IMR-90 (cell line): ENCODE data around the gene GNAS. TPM values are rescaled to one million over a fixed set of nuclear protein-coding genes. Genes with fewer than 3 reads are reported as not detected.

Source experiments
- ATAC-seq: fragments of 200-7000 bp; cut with Tn5 transposase; 2 replicates; pipeline ENCODE4 v1.9.1; 2020; ENCODE audit warnings: low read depth, mild to moderate bottlenecking, moderate library complexity
- BruUV-seq: library from RNA; stranded (reverse); fragments of 400-500 nt; replicated peaks from 2 replicates; lab custom pipeline; 2021; lab: Mats Ljungman, UMichigan
- CTCF ChIA-PET: fragments of 300-600 bp; formaldehyde crosslinking; extraction: SDS; loops from one replicate; lab custom pipeline; 2021; ENCODE audit warnings: antibody characterized with exemption; lab: Yijun Ruan, JAX
- POLR2A ChIA-PET: fragments of 300-600 bp; sonication (Branson Sonifier 250); formaldehyde crosslinking; loops from one replicate; lab custom pipeline; 2022; ENCODE audit warnings: antibody characterized with exemption; ENCODE audit not compliant: unreplicated experiment; lab: Charles Lee
- DNase-seq: peaks from one replicate; pipeline ENCODE4 v3.0.0; 2013
- H2AFZ ChIP-seq: replicated peaks from 2 replicates; pipeline ENCODE3; 2013; ENCODE audit warnings: low read length, mild to moderate bottlenecking; ENCODE audit not compliant: poor library complexity
- H2AK5ac ChIP-seq: 2 replicates; pipeline ENCODE4 v1.6.1; 2013; ENCODE audit warnings: low read depth, low read length, inconsistent platforms
- H2AK9ac ChIP-seq: replicated peaks from 2 replicates; pipeline ENCODE3; 2013; ENCODE audit warnings: mild to moderate bottlenecking, low read depth, low read length, moderate library complexity; ENCODE audit not compliant: poor library complexity
- H2BK120ac ChIP-seq: 2 replicates; pipeline ENCODE4 v1.6.1; 2013; ENCODE audit warnings: low read depth, low read length, inconsistent platforms
- H2BK15ac ChIP-seq: 3 replicates; pipeline ENCODE4 v1.6.1; 2013; ENCODE audit warnings: low read depth, low read length, inconsistent platforms
- H2BK20ac ChIP-seq: 2 replicates; pipeline ENCODE4 v1.6.1; 2013; ENCODE audit warnings: low read depth, mild to moderate bottlenecking, inconsistent platforms, low read length, moderate library complexity
- H2BK5ac ChIP-seq: 2 replicates; pipeline ENCODE4 v1.6.1; 2013; ENCODE audit warnings: mild to moderate bottlenecking, low read depth, low read length, inconsistent platforms; ENCODE audit not compliant: poor library complexity, severe bottlenecking
- H3K14ac ChIP-seq: replicated peaks from 2 replicates; pipeline ENCODE4 v1.6.1; 2013; ENCODE audit warnings: low read depth, low read length, inconsistent platforms
- H3K18ac ChIP-seq: 2 replicates; pipeline ENCODE4 v1.6.1; 2013; ENCODE audit warnings: low read depth, low read length, control low read depth
- H3K23ac ChIP-seq: 2 replicates; pipeline ENCODE4 v1.6.1; 2013; ENCODE audit warnings: low read depth, low read length, inconsistent platforms
- H3K27ac ChIP-seq: 2 replicates; pipeline ENCODE4 v1.5.1; 2013; ENCODE audit warnings: mild to moderate bottlenecking, control low read depth, low read length; ENCODE audit not compliant: insufficient read depth
- H3K27me3 ChIP-seq: 2 replicates; pipeline ENCODE4 v1.6.1; 2013; ENCODE audit warnings: low read length; ENCODE audit not compliant: control insufficient read depth, insufficient read depth
- H3K36me3 ChIP-seq: 2 replicates; pipeline ENCODE4 v1.6.1; 2013; ENCODE audit warnings: low read length, mixed read lengths; ENCODE audit not compliant: control insufficient read depth, insufficient read depth
- H3K4ac ChIP-seq: 2 replicates; pipeline ENCODE4 v1.6.1; 2013; ENCODE audit warnings: low read depth, low read length, inconsistent platforms
- H3K4me1 ChIP-seq: 2 replicates; pipeline ENCODE4 v1.6.1; 2013; ENCODE audit warnings: low read length, mixed read lengths; ENCODE audit not compliant: control insufficient read depth, insufficient read depth
- H3K4me2 ChIP-seq: 2 replicates; pipeline ENCODE4 v1.6.1; 2013; ENCODE audit warnings: low read depth, mild to moderate bottlenecking, control low read depth, low read length, moderate library complexity
- H3K4me3 ChIP-seq: 2 replicates; pipeline ENCODE4 v1.5.1; 2013; ENCODE audit warnings: low read depth, mild to moderate bottlenecking, control low read depth, low read length, moderate library complexity; ENCODE audit not compliant: insufficient read depth
- H3K56ac ChIP-seq: 2 replicates; pipeline ENCODE4 v1.6.1; 2013; ENCODE audit warnings: low read length, inconsistent platforms; ENCODE audit not compliant: insufficient read depth; ENCODE audit errors: extremely low read depth
- H3K79me1 ChIP-seq, 2 experiments: 2 replicates each; pipeline ENCODE4 v1.6.1; 2013; ENCODE audit warnings: low read length in 2 of 2, inconsistent platforms in 1 of 2, low read depth in 1 of 2
- H3K9ac ChIP-seq: 2 replicates; pipeline ENCODE4 v1.6.1; 2013; ENCODE audit warnings: low read depth, low read length, control low read depth
- H3K9me1 ChIP-seq: 2 replicates; pipeline ENCODE4 v1.6.1; 2013; ENCODE audit warnings: low read length, inconsistent platforms; ENCODE audit not compliant: insufficient read depth
- H3K9me3 ChIP-seq: 2 replicates; pipeline ENCODE4 v1.6.1; 2013; ENCODE audit warnings: low read length; ENCODE audit not compliant: control insufficient read depth, insufficient read depth
- H4K20me1 ChIP-seq: 2 replicates; pipeline ENCODE4 v1.6.1; 2013; ENCODE audit warnings: low read length, inconsistent platforms; ENCODE audit not compliant: insufficient read depth
- H4K5ac ChIP-seq: 2 replicates; pipeline ENCODE4 v1.6.1; 2013; ENCODE audit warnings: mild to moderate bottlenecking, low read depth, low read length, control low read depth
- H4K8ac ChIP-seq, 2 experiments: 2 replicates each; pipeline ENCODE4 v1.6.1; 2013; ENCODE audit warnings: low read depth in 2 of 2, low read length in 2 of 2, control low read depth in 1 of 2, inconsistent platforms in 1 of 2
- H4K91ac ChIP-seq: 2 replicates; pipeline ENCODE4 v1.6.1; 2013; ENCODE audit warnings: low read depth, low read length, inconsistent platforms; ENCODE audit not compliant: insufficient read depth
- BHLHE40 ChIP-seq: fragments of 150-350 bp; IDR thresholded peaks from 2 replicates; pipeline ENCODE4 v1.6.1; 2016; ENCODE audit warnings: mild to moderate bottlenecking, low read depth, low read length
- CEBPB ChIP-seq: IDR thresholded peaks from 2 replicates; pipeline ENCODE4 v1.6.1; 2012; ENCODE audit warnings: low read depth, low read length, improper control_type of control experiment
- ELK1 ChIP-seq: fragments of 150-350 bp; IDR thresholded peaks from 2 replicates; pipeline ENCODE4 v1.6.1; 2016; ENCODE audit warnings: low read depth, mild to moderate bottlenecking, low read length, moderate library complexity, borderline replicate concordance
- FOS ChIP-seq: fragments of 150-350 bp; IDR thresholded peaks from 2 replicates; pipeline ENCODE4 v1.6.1; 2016; ENCODE audit warnings: low read depth, low read length
- MAZ ChIP-seq: IDR thresholded peaks from 2 replicates; pipeline ENCODE4 v1.6.1; 2012; ENCODE audit warnings: low read depth, mild to moderate bottlenecking, low read length, improper control_type of control experiment, moderate library complexity, borderline replicate concordance
- MXI1 ChIP-seq: IDR thresholded peaks from 2 replicates; pipeline ENCODE4 v1.6.1; 2012; ENCODE audit warnings: low read depth, mild to moderate bottlenecking, low read length, moderate library complexity, borderline replicate concordance
- POLR2A ChIP-seq: IDR thresholded peaks from 2 replicates; pipeline ENCODE4 v1.6.1; 2012; ENCODE audit warnings: mild to moderate bottlenecking, low read depth, low read length
- RAD21 ChIP-seq: IDR thresholded peaks from 2 replicates; pipeline ENCODE4 v1.6.1; 2012; ENCODE audit warnings: low read length, improper control_type of control experiment
- RFX5 ChIP-seq: IDR thresholded peaks from 2 replicates; pipeline ENCODE4 v1.8.0; 2012; ENCODE audit warnings: low read depth, mild to moderate bottlenecking, low read length, moderate library complexity
- SMC3 ChIP-seq: fragments of 150-350 bp; IDR thresholded peaks from 2 replicates; pipeline ENCODE4 v1.6.1; 2016; ENCODE audit warnings: low read depth, mild to moderate bottlenecking, antibody characterized with exemption, low read length, moderate library complexity
- USF2 ChIP-seq: fragments of 150-350 bp; IDR thresholded peaks from 2 replicates; pipeline ENCODE4 v1.6.1; 2017; ENCODE audit warnings: mild to moderate bottlenecking, antibody characterized with exemption, low read length, low read depth
- WGBS, 2 experiments: methylation state at CpG; one replicate each; pipeline versions ENCODE4 v1.1.5 to v1.1.7; 2013; ENCODE audit warnings: missing lambda C conversion rate in 2 of 2; ENCODE audit not compliant: insufficient read length in 1 of 2; ENCODE audit errors: extremely low coverage in 2 of 2; 5-methylcytosine and 5-hydroxymethylcytosine counted together
- dilution Hi-C: fragments of 300-500 bp; cut with HindIII; formaldehyde crosslinking; loops from one replicate; pipeline ENCODE4 v1.14.3; 2018; ENCODE audit warnings: low sequenced_read_pairs; ENCODE audit not compliant: unreplicated experiment
- in situ Hi-C: fragments of 300-500 bp; cut with MboI; formaldehyde crosslinking; loops from 3 replicates; pipeline ENCODE4 v1.14.3; 2019; ENCODE audit warnings: low sequenced_read_pairs, inconsistent platforms, mixed read lengths
- intact Hi-C: fragments of 100-400 bp; cut with micrococcal nuclease; formaldehyde crosslinking; loops from 2 replicates; pipeline ENCODE4 v1.10.0; 2022
- polyA plus RNA-seq, 3 experiments: library from polyadenylated mRNA; depleted of rRNA; stranded (reverse); fragments of >200 nt; gene quantifications; 2 replicates each; pipeline ENCODE4 v1.2.3, GENCODE V29; 2012; ENCODE audit warnings: low replicate concordance in 1 of 3
- total RNA-seq: library from RNA; depleted of rRNA; stranded (reverse); fragments of >200 nt; gene quantifications from 2 replicates; pipeline ENCODE4 v1.2.3, GENCODE V29; 2012

Gene GNAS
- total and polyA plus RNA-seq, 2 of the 4 experiments (the other 2 are of a cell fraction) = 397 to 1,356 TPM

DNA sequence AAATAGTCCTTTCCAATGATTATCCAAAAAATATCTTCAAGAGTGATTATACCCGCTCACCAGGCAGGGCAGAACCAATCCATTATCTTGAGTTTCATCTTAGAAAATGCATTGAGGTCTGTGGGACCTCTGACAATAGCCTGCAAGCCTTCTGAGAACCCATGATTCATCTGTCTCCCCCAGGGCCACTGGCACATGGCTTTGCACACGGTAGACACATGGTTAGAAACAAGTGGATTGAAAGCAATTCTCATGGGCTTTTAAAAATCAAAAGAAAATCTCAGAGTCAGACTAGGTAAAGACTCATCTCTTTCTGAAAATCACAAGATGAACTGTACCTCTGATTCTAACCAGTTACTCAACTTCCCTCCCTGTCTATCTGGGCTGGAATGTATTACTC, 17.3 kb upstream of the GNAS start:
- no peaks in the 10 kb centered on the region for H3K79me1 ChIP-seq
- no peak overlapping the region for H4K5ac ChIP-seq
- H3K23ac ChIP-seq = no peak overlapping the region
- dilution Hi-C loops = no loop called here
- no peak overlapping the region for H2AFZ ChIP-seq
- no peaks in the 10 kb centered on the region for H4K20me1 ChIP-seq
- H3K18ac ChIP-seq = no peak overlapping the region
- H4K8ac ChIP-seq = no peak overlapping the region
- intact Hi-C loops = loop anchor here (10.0 kb wide), 1 partner anchor 600 kb away; no protein-coding TSS in a partner anchor
- H4K91ac ChIP-seq = no peak overlapping the region
- no peak overlapping the region for H3K4ac ChIP-seq
- no peak overlapping the region for H2BK20ac ChIP-seq
- H2BK5ac ChIP-seq = no peak overlapping the region
- H3K4me3 ChIP-seq = no peak overlapping the region
- no peak overlapping the region for H2AK9ac ChIP-seq
- H2AK5ac ChIP-seq = no peak overlapping the region
- POLR2A ChIA-PET = no interaction called here
- DNase-seq = no peak
- BruUV-seq = no TSS peak
- in situ Hi-C loops = no loop called here
- no peak overlapping the region for H3K27ac ChIP-seq
- ATAC-seq = no peak
- H3K14ac ChIP-seq = no peak overlapping the region
- no peaks in the 10 kb centered on the region; the same call in 1 of the 2 replicates for H3K4me1 ChIP-seq
- no peak for TF ChIP-seq MAZ
- no peak for TF ChIP-seq RFX5
- no peak for TF ChIP-seq MXI1
- TF ChIP-seq FOS = no peak
- no peak for TF ChIP-seq ELK1
- no peak for TF ChIP-seq USF2
- TF ChIP-seq POLR2A = no peak
- TF ChIP-seq CEBPB = no peak
- no peak for TF ChIP-seq BHLHE40
- TF ChIP-seq RAD21 = no peak
- no peak for TF ChIP-seq SMC3
- no peak overlapping the region for H3K4me2 ChIP-seq
- CTCF ChIA-PET = no interaction called here
- no peak overlapping the region for H2BK120ac ChIP-seq
- H3K56ac ChIP-seq = no peak overlapping the region
- no peak overlapping the region for H2BK15ac ChIP-seq
- H3K9me1 ChIP-seq = no peaks in the 10 kb centered on the region; the same call in 1 of the 2 replicates
- H3K27me3 ChIP-seq = peaks cover 24% of the 10 kb centered on the region
- no CpG with 5 or more reads among the region's 2 CpGs for WGBS, 2 experiments
- H3K9me3 ChIP-seq = no peaks in the 10 kb centered on the region
- no peak overlapping the region for H3K9ac ChIP-seq
- H3K36me3 ChIP-seq = peaks cover 5% of the 10 kb centered on the region; the same call in 1 of the 2 replicates
